ENCODE results near the gene LARGE1.

LARGE1 gene

DNA sequence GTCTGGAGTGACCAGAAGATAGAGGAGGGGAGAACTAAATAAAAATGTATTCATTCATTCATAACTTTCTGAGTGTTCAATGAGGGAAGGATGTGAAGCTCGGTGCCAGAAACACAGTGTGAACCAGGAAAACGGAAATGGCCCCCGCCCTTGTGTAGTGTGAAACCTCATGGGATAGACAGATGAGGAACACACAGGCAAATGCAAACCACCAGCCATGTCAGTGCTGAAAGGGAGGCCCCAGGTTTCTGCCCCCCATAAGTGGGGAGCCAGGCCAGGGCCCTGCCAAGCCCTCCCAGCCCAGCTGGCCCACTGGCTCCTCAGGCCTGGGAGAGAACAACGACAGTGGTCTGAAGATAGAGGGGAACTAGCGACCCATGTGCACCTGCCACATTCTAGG, 30.5 kb downstream of the LARGE1 start:
- peak; percentile 74 for DNase-seq (ENCODE audit: low read depth)
- TF ChIP-seq MYC (IDR thresholded peaks at IDR 0.05; ENCODE audit: low read depth, low read length) (no peak), POLR2A (IDR thresholded peaks at IDR 0.05; ENCODE audit: extremely low read depth, insufficient read length) (no peak)
- TF ChIP-seq, protein P1, sequence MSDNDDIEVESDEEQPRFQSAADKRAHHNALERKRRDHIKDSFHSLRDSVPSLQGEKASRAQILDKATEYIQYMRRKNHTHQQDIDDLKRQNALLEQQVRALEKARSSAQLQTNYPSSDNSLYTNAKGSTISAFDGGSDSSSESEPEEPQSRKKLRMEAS (IDR thresholded peaks at IDR 0.05; ENCODE audit: low read depth, low read length): no peak
- TF ChIP-seq, protein P2, sequence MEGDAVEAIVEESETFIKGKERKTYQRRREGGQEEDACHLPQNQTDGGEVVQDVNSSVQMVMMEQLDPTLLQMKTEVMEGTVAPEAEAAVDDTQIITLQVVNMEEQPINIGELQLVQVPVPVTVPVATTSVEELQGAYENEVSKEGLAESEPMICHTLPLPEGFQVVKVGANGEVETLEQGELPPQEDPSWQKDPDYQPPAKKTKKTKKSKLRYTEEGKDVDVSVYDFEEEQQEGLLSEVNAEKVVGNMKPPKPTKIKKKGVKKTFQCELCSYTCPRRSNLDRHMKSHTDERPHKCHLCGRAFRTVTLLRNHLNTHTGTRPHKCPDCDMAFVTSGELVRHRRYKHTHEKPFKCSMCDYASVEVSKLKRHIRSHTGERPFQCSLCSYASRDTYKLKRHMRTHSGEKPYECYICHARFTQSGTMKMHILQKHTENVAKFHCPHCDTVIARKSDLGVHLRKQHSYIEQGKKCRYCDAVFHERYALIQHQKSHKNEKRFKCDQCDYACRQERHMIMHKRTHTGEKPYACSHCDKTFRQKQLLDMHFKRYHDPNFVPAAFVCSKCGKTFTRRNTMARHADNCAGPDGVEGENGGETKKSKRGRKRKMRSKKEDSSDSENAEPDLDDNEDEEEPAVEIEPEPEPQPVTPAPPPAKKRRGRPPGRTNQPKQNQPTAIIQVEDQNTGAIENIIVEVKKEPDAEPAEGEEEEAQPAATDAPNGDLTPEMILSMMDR (IDR thresholded peaks at IDR 0.05; ENCODE audit: low read depth, low read length): no peak
- no peak overlapping the region for H3K4me3 ChIP-seq (ENCODE audit: low read depth, low read length)

DNA sequence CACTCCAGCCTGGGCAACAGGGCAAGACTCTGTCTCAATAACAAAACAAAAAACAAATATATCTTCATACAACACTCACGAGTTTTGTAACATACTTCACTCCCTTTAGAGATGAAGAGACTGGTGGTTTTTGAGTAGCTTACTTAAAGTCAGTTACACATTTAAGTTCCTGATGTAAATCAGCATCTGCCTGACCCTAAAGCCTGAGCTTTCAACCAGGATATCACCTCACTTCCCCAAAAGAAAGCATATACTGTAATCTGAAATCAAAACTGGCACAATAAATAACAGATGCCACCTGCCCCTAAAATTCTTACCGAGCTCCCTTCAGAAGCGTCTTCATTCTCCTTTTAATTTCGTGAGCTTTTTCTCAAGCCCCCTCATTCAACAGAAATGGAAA, 31.5 kb downstream of the LARGE1 start:
- TF ChIP-seq, protein P2 (IDR thresholded peaks at IDR 0.05; ENCODE audit: low read depth, low read length): no peak
- TF ChIP-seq, protein P1 (IDR thresholded peaks at IDR 0.05; ENCODE audit: low read depth, low read length): no peak
- no peak for TF ChIP-seq MYC (IDR thresholded peaks at IDR 0.05; ENCODE audit: low read depth, low read length)
- no peak for TF ChIP-seq POLR2A (IDR thresholded peaks at IDR 0.05; ENCODE audit: extremely low read depth, insufficient read length)
- peak; percentile 57 for DNase-seq (ENCODE audit: low read depth)
- no peak overlapping the region for H3K4me3 ChIP-seq (ENCODE audit: low read depth, low read length)

DNA sequence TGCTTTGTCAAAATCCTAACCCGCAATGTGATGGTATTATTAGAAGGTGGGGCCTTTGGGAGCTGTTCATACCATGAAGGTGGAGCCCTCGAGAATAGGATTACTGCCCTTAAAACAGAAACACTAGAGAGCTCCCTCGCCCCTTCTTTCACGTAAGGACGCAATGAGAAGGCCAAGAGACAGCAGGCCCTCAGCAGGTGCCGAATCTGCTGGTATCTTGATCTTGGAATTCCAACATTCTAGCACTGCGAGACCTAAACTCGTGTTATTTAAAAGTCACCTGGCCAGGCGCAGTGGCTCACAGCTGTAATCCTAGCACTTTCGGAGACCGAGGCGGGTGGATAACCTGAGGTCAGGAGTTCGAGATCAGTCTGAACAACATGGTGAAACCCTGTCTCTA, 33.1 kb downstream of the LARGE1 start:
- no peak for DNase-seq (ENCODE audit: low read depth)
- no peak overlapping the region for H3K4me3 ChIP-seq (ENCODE audit: low read depth, low read length)
- TF ChIP-seq, protein P1 (IDR thresholded peaks at IDR 0.05; ENCODE audit: low read depth, low read length): no peak
- TF ChIP-seq POLR2A (IDR thresholded peaks at IDR 0.05; ENCODE audit: extremely low read depth, insufficient read length) (no peak), MYC (IDR thresholded peaks at IDR 0.05; ENCODE audit: low read depth, low read length) (no peak)
- TF ChIP-seq, protein P2 (IDR thresholded peaks at IDR 0.05; ENCODE audit: low read depth, low read length): no peak

DNA sequence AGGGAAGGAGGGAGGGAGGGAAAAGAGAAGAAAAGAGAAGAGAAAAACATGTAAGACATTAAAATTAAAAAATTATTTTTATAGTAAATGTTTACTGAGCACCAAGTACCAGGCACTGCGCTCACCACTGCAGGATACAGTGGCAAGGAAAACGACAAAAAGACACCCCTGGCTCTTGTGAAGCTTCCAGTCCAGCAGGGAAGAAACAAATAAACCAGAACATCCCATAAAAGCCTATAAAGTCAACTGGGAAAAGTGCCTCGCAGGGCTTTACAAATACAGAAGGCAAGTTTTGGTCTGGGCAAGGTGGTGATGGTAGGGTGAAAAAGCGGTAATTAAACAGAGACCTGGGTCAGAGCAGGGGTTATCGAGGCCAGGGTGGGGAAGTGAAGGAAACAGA, 33.6 kb downstream of the LARGE1 start:
- no peak for DNase-seq (ENCODE audit: low read depth)
- H3K4me3 ChIP-seq (ENCODE audit: low read depth, low read length): no peak overlapping the region
- TF ChIP-seq, protein P2 (IDR thresholded peaks at IDR 0.05; ENCODE audit: low read depth, low read length): no peak
- TF ChIP-seq MYC (IDR thresholded peaks at IDR 0.05; ENCODE audit: low read depth, low read length) (no peak), POLR2A (IDR thresholded peaks at IDR 0.05; ENCODE audit: extremely low read depth, insufficient read length) (no peak)
- TF ChIP-seq, protein P1 (IDR thresholded peaks at IDR 0.05; ENCODE audit: low read depth, low read length): no peak

DNA sequence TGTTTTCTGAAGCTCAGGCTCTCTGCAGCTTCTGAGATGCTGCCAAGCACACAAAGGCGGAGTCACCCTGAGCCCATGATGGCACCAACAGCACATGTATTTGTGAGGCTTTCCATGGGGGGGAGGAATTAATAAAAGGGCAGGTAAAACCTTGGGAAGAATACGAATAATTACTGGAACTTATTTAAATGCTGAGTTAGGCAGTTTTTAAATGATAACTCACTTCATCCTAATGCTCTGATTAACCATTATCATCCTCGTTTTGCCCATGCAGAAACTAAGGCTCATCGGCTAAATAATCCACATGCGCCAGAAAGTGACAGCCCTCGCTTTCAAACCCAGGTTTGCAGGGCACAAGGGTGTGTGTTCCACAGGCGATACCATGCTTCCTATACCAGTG, 35.4 kb downstream of the LARGE1 start:
- TF ChIP-seq, protein P1 (IDR thresholded peaks at IDR 0.05; ENCODE audit: low read depth, low read length): no peak
- TF ChIP-seq, protein P2 (IDR thresholded peaks at IDR 0.05; ENCODE audit: low read depth, low read length): no peak
- TF ChIP-seq MYC (IDR thresholded peaks at IDR 0.05; ENCODE audit: low read depth, low read length) (no peak), POLR2A (IDR thresholded peaks at IDR 0.05; ENCODE audit: extremely low read depth, insufficient read length) (no peak)
- no peak overlapping the region for H3K4me3 ChIP-seq (ENCODE audit: low read depth, low read length)
- DNase-seq (ENCODE audit: low read depth): no peak

All from NB4 (cell line).